Activated CD4-positive, alpha-beta T cell treated with anti-CD3 and anti-CD28 coated beads, Interleukin-10, Interleukin-2, amounts not matched to agents 100 ng/mL and 50 ng/mL, durations not matched to agents 16 hours and 8 hours (primary cell): ENCODE results near the gene TMEM31.
"Not testable (repeated sequence)": the region's sequence is repeated elsewhere in the genome, so short reads cannot be mapped to it uniquely, and the experiment has no call there.

Source experiments
- DNase-seq: peaks from one replicate; pipeline ENCODE4 v3.0.0-alpha.2; 2020

Gene TMEM31

GRCh38 chrX:103727115-103727514 is 16.4 kb downstream of the TMEM31 start:
- DNase-seq: no peak

GRCh38 chrX:103729015-103729414 is 18.3 kb downstream of the TMEM31 start:
- DNase-seq: no peak

GRCh38 chrX:103730147-103730795 is 19.6 kb downstream of the TMEM31 start:
- no peak for DNase-seq

- no peak for DNase-seq
These were observed 20.2 kb downstream of the TMEM31 start for GRCh38 chrX:103730796-103731493.

GRCh38 chrX:103733017-103733416 is 22.3 kb downstream of the TMEM31 start:
- DNase-seq: no peak

GRCh38 chrX:103734125-103734760 is 23.5 kb downstream of the TMEM31 start:
- peak; percentile 19 for DNase-seq

- no peak for DNase-seq
These were observed 27.0 kb downstream of the TMEM31 start for GRCh38 chrX:103737696-103738095.

- DNase-seq: no peak
These were observed 28.7 kb downstream of the TMEM31 start for GRCh38 chrX:103739421-103739820.

- no peak for DNase-seq
These were observed 31.2 kb downstream of the TMEM31 start for GRCh38 chrX:103741879-103742278.

- DNase-seq: no peak
These were observed 31.6 kb downstream of the TMEM31 start for GRCh38 chrX:103742339-103742738.

- DNase-seq: no peak
These were observed 36.5 kb downstream of the TMEM31 start for GRCh38 chrX:103747163-103747562.

GRCh38 chrX:103754401-103754800 is 43.7 kb downstream of the TMEM31 start:
- no peak for DNase-seq

GRCh38 chrX:103756736-103757135 is 46.0 kb downstream of the TMEM31 start:
- no peak for DNase-seq

GRCh38 chrX:103758555-103758954 is 47.8 kb downstream of the TMEM31 start:
- no peak for DNase-seq

GRCh38 chrX:103763541-103763940 is 52.8 kb downstream of the TMEM31 start:
- DNase-seq: not testable (repeated sequence)
